Measurements from ENCODE around the gene TIMM23B.
"Not testable (repeated sequence)": the region's sequence is repeated elsewhere in the genome, so short reads cannot be mapped to it uniquely, and the experiment has no call there.

The TIMM23B gene, protein sequence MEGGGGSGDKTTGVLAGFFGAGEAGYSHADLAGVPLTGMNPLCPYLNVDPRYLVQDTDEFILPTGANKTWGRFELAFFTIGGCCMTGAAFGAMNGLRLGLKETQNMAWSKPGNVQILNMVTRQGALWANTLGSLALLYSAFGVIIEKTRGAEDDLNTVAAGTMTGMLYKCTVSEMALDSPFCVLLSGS

DNA sequence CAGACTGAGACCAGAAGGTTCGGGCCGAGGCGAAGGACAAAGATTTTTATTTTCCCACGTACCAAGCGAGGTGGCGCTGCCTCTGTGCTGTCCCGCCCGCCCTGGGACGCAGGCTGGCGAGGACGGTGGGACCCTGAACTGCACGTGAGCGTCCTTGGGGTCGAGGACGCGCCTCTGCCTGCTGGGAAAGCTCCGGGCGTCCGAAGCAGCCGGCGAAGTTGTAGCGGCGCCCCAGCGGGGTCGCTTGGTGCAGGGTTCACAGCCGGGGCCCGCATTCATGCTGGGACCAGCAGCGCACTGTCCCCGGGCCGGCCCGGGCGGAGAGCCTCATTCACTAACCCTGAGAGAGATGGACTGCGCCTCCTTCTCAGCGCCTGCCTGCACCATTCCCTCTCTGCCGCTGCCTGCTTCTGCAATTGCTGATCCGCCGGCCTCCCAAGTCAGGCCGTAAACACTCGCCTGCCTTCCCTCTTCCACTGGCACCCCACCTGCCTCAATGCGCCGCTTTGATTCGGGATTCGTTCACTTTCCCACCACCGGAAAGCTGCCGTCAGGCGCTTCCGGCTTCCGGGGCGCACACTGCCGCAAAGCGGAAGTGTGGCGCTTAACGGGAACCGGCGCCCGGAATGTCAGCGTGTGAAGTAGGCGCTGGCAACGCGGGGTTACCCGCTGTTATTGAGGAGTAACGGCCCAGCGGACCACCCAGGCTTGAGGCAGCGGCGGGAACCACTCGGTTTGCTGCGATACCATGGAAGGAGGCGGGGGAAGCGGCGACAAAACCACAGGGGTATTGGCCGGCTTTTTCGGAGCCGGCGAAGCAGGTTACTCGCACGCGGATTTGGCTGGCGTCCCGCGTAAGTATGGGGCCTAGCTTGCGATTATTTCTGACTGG lies at the start of gene TIMM23B, which contains the start of gene PARG:
Gene TIMM23B, plus strand, starts transcription at position 607 of the 892 bp plus-strand sequence. Its CDS starts 142 bp downstream, at position 749.
Gene PARG, minus strand, starts transcription at position 581 of the 892 bp plus-strand sequence. Its CDS starts 302 bp downstream, at position 279.
- DNase-seq (ENCODE audit: low spot score): peak; percentile 88

DNA sequence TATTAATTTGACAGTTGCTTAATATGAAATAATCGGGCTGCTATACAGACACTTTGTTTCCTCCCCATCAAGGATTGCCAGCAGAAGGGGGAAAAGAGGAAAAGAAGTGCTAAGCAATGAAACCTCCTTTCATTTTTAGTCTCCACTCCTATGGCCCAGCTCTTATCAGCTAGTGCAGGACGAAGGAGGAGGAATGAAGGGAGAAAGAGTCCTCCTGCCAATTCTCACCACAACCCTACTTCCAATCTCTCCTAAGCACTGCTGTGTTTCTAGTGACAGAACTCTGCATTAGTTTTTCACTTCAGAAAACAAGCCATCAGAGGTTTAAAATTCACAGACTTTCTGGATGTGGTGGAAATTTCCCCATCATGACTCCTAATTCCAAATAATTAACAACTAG lies 41.9 kb upstream of the TIMM23B start:
- not testable (repeated sequence) for DNase-seq (ENCODE audit: low spot score)

DNA sequence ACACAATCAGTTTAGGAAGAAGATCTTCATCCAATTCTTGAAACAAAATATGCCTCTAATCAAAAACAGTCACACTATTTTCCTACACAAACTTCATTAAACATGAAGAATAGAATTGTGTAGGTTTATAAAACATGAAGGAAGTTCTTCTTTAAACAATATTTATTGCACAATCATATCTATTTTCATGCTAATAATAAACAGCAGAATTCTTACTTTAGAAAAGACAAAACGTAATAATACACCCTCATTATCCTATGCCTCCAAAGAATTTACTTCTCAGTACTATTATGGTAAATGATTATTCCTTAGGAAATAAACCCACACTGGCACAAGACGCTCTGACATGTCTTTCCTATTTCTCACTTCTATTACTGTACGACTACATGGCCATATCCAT lies 41.4 kb upstream of the TIMM23B start:
- not testable (repeated sequence) for DNase-seq (ENCODE audit: low spot score)

DNA sequence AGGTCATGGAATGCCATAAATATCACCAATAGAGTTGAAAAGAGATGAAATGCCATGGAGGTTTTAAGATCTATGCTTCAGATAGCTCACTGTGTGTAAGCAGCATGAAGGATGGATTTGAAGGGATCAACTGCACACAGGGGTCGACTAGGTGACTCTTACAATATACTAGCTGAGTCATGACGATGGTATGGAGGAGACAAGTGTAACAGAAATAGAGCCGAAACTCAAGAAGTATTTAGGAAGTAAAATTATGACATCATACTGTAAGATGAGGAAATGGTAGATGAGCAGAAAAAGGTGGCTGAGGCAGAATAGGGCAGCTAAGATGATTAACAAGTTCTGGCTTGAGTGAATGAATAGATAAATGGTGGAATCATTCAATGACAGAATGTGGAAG lies 38.0 kb upstream of the TIMM23B start:
- DNase-seq (ENCODE audit: low spot score): not testable (repeated sequence)

DNA sequence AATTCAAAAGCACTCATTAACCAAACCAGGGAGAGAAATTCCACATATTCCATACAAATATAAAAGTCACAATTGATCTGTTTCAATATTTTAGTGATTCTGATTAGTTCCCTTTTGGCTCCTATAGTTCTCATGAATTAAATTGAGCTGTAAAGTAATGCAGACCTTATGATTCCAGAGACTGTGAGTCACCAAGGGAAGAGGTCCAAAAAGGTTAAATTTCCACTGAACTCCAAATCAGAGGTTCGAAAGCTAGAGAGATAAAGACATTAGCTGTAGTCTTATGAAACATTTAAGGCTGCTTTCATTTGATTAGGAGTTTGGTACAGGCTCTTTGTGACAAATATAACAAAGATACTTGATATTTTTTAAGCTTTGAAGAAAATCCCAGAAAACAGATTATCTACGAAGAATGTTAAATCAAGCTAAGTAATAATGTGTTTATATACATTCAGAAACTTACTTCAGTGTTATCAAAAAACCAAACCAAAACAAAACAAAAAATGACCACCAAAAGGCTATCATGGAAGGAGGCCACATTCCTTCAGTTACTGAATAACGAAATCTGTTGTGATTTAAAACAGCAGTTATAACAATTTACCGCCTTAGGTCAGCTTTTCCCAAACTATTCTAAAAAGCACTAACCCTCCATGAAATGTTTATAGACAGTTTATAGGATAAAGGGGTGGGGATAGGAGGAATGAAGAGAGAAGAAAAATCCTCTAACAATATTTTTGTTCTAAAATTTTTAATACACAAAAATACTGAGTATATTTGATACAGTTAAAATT lies 33.4 kb upstream of the TIMM23B start:
- DNase-seq (ENCODE audit: low spot score): not testable (repeated sequence)

DNA sequence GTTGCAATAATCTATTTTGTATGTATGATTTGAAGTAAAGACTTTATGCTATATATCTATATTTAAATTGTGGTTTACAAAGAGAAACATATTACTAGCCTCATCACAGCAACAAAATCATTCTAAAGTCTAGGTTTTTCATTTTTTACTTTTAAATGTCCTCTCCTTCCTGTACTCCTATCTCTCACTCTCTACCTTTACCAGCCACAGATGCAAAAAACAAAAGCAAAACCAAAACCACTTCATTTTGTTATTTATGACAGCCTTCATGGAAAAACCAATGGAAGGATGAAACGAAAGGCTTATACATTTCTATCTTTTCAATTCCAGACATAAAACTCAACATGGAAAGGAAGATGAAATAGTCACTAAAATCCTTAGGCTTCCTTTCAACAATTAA lies 31.6 kb upstream of the TIMM23B start:
- not testable (repeated sequence) for DNase-seq (ENCODE audit: low spot score)

DNA sequence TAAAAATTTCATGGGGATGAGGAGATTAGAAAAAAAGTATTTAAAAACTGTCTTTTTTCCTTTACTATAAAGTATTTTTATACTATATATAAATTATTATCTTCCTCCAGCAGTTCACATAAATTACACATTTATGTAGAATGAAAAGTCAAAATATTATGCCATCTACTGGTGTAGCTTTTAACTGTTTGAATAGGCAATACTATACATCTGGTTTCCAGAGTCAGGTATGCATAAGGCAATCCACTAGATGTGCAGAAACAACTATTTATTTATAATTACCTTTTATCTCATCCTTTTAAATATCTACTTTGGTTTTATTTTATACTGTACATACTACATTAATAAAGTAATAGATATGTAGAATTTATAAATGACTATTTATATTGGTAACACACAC lies 25.4 kb upstream of the TIMM23B start:
- DNase-seq (ENCODE audit: low spot score): not testable (repeated sequence)

DNA sequence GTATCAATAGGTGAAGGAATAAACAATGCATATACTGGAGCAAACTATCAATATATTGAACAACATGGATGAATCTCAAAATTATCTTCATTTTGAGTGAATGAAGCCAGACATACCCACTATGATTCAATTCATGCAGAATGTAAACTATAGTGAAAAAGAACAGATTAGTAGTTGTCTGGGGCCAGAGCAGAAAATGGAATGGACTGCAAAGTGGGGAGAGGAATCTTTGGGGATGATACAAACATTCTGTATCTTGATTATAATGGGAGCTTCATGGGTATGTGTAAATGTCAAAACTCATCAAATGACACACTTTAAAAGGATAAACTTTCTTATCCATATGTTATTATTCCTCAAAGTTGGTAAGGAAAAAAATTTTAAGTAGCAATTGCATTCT lies 23.9 kb upstream of the TIMM23B start:
- DNase-seq (ENCODE audit: low spot score): not testable (repeated sequence)

DNA sequence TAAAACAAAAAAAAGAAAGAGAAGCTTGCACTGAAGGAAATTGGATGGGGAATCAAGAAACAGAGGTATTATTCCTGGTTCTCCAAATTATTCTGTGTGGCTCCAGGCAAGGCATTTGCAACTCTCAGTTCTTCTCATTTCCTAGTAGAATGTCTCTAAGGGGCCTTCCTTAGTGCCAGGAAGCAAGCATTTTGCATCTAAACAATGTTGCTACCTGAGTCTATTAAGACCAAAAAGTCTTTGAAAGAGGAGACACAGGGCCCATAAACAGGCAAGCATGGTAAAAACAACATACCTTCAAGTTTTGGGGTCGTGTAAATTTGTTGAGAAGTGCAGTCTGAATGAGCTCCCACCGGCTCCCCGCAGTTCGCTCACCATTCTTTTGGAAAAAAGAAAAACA lies 19.8 kb upstream of the TIMM23B start:
- not testable (repeated sequence) for DNase-seq (ENCODE audit: low spot score)

DNA sequence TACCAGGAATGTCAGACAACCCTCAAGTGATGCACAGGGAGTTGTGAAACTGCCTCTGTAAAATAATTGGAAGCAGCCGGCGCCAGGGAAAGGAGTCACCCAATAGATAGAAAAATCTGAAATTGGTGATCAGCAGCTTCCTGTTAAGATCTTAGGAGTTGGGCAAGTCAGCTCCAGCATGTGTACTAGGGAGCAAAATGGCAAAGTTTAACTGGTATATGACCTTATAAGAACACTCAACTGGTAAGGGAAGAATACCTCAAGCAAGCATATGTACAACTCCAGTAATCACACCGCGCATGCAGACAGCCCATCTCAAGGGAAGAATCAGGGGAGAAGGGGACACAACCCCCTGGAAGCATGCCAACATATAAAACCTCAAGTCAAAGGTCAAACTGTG lies 18.3 kb upstream of the TIMM23B start:
- DNase-seq (ENCODE audit: low spot score): not testable (repeated sequence)

DNA sequence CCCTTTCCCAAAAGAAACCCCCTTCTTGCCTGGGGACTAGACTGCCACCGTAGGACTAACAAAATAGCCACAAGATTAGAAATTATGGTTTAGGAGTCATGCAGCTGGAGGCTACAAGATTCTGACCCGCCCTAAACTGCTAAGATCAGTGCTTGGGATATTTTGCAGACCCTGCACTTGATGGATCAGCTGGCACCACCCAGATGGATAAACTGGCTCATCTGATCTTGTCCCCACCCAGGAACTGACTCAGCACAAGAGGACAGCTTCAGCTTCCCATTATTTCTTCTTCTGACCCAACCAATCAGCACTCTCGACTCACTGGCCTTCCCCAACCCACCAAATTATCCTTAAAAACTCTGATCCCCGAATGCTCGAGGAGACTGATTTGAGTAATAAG lies 10.6 kb upstream of the TIMM23B start:
- DNase-seq (ENCODE audit: low spot score): not testable (repeated sequence)

DNA sequence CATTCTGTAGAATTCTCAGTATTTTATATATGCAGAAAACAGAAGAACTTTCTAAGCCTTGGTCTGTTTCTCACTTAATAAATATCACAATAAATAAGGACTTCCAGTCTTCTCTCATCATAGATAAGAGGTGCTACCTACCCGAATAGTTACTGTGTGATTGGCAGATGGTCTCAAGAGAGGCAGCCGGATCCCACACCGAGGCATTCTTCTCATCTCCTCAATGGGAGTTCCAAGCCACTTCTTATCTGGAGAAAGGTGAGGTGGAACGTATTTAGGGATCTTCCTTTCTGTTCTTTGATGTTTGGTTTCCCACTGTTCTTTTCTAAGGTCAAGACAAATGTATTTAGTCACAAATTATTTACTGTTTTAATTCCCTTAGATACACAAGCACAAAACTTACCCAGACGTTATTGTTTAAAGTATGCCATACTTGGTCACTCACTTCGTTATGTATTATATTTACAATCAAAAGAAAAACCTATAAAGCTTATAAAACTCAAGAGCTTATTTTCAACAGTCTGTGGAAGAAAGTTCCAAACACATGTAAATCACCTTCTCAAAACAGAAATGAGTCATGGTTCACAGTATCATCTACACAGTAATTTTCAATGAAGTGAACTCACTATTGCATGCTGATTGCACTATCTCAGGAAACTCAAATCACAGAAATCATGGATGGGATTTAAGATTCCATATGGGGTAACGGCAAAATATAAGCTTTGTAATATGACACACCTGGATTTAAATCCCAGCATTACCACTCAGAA lies 9.7 kb upstream of the TIMM23B start:
- not testable (repeated sequence) for DNase-seq (ENCODE audit: low spot score)

DNA sequence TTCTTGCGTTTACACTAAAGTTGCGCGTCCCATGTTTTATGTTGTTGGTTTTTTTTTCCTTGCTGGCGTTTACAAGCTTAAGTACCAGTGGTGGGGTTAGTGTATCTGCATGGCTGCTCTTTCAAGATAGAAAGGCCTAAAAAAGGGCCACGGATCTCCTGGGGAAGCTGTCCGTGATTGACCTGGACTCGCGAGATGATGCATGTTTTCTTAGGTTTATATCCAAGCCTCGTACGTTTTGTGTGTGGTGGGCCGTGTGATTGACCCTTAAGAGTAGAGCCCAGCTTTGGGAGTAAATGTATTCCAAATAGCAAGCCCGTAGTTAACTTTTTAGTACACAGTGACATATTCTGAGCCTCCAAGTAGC lies 469 bp downstream of the TIMM23B start:
- DNase-seq (ENCODE audit: low spot score): not testable (repeated sequence)

DNA sequence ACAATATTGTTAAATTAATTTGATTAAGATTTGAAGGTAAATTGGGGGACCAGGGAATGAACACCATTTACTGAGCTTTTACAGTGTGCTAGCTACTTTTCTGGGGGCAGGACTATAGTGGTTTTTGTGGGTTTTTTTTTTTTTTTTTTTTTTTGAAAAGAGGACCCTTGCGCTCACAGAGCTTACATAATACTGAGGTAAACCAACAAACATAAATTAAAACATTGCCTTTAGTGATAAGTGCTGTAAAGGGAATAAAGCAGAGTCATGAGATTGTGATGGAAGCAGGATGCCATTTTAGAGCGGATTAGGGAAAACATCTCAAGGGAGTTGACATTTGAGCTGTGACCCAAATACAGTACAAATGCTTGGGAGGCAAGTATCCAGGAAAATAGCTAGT lies 1.8 kb downstream of the TIMM23B start:
- not testable (repeated sequence) for DNase-seq (ENCODE audit: low spot score)

DNA sequence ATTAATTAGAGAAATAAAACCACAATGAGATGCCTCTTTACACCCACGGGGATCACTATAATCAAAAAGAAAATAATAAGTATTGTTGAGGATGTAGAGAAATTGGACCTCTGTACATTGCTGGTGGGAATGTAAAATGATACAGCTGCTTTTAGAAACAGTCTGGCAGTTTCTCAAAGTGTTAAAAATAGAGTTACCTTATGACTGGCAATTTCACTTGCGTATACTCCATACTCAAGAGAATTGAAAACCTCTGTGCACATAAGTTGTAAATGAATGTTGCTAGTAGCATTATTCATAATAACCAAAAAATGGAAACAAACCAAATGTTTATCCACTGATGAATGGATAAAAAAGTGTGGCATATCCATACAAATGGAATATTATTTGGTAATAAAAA lies 6.3 kb downstream of the TIMM23B start:
- DNase-seq (ENCODE audit: low spot score): not testable (repeated sequence)

DNA sequence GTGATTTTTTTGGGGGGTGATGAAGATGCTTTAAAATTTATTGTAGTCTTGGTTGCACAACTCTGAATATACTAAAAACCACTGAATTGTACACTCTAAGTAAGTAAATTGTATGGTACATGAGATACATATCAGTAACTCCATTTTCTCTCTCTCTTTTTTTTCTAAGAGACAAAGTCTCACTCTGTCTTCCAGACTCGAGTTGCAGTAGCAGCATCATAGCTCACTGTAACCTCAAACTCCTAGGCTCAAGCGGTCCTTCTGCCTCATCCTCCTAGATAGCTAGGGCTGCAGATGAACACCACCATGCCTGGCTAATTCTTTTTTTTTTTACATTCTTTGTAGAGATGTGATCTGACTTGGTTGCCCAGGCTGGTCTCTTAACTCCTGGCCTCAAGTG lies 6.9 kb downstream of the TIMM23B start:
- DNase-seq (ENCODE audit: low spot score): not testable (repeated sequence)

DNA sequence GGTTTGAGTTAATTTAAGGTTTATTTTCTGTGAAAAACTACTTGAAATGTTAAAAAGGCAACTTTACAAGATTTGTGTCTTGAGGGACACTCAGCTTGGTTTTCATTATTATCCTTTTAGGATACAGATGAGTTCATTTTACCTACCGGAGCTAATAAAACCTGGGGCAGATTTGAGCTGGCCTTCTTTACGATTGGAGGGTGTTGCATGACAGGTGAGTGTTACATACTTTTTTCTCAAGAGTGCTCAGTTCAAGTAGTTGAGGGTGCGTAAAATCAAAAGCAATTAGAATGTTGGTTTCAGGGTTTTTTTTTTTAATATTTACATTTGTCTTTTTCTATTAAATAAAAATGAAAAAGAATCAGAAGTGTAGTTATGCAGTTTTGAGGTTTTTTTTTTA lies 10.2 kb downstream of the TIMM23B start:
- not testable (repeated sequence) for DNase-seq (ENCODE audit: low spot score)

DNA sequence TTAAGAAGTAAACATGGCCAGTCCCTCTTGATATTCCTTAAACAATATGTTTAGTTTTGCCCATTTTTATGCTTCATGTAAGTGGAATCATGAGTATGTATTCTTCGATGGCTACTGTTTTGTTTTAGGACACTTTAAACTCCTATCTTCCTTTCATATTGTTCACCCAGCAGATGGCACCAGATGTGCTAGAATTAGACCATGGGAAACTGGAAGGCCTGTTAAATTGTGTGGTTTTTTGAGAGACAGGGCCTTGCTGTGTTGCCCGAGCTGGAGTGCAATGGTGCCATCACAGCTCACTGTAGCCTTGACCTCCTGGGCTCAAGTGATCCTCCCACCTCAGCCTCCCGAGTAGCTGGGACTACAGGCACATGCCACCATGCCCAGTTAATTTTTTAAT lies 11.3 kb downstream of the TIMM23B start:
- not testable (repeated sequence) for DNase-seq (ENCODE audit: low spot score)

DNA sequence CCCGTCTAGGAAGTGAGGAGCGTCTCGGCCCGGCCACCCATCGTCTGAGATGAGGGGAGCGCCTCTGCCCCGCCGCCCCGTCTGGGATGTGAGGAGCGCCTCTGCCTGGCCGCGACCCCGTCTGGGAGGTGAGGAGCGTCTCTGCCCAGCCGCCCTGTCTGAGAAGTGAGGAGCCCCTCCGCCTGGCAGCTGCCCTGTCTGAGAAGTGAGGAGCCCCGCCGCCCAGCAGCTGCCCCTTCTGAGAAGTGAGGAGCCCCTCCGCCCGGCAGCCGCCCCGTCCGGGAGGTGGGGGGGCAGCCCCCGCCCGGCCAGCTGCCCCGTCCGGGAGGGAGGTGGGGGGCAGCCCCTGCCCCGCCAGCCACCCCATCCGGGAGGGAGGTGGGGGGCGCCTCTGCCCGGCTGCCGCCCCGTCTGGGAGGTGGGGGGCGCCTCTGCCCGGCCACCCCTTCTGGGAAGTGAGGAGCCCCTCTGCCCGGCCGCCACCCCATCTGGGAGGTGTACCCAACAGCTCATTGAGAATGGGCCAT lies 28.5 kb downstream of the TIMM23B start:
- DNase-seq (ENCODE audit: low spot score): not testable (repeated sequence)

DNA sequence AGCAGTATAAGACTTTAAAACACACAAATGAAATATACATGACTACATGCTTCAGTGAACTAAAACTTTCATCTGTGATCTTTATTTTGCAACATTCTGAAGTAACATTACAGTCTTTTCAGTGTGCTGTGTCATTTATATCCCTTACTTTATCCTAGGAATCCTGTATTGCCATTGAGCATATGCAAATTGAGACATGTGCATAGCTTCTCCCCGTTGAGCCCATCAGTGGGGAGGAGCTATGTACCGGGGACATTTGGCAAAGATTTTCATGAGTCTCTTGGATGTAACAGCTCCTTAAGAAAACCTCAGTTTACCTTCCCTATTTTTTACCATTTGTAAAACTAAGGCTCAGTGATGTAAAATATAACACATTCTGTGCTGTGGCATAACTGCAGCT lies 29.6 kb downstream of the TIMM23B start:
- DNase-seq (ENCODE audit: low spot score): not testable (repeated sequence)

DNA sequence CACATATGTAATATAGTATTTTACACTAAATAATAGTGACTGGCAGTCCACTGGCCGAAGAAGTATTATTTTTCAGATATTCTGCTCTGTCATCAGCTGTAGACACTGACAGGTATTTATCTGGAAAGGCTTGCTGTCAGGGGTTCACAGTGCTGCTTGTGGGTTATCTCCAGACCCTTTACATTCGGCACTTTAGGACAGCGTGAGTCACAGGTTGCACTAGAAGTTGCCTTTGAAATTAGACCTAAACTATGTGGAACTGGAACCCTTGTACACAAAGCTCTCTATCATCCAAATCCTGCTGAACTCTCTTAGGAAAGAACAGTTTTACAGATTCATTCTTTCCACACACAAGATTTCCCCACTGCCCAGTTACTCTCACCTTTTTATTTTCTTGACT lies 30.2 kb downstream of the TIMM23B start:
- DNase-seq (ENCODE audit: low spot score): not testable (repeated sequence)
